ENCODE measurements around the gene SHANK2. TPM values are rescaled to one million over a fixed set of nuclear protein-coding genes. Genes with fewer than 3 reads are reported as not detected.

SHANK2 gene
- total and polyA plus RNA-seq, 10 of the 15 experiments (the other 5 are each of a cell fraction or from before 2014, with no cell fraction given), result 0.01 to 0.31 (median 0.10) TPM; not detected in 5

GRCh38 chr11:71211631-71212030, 40.7 kb downstream of the SHANK2 start:
- intact Hi-C loops (cut with micrococcal nuclease; ENCODE audit: unreplicated experiment) (no loop called here), in situ Hi-C loops (cut with MboI) (no loop called here)
- H3K4me1 ChIP-seq (ENCODE audit: control insufficient read depth, insufficient read depth, low read length), result no peaks in the 10 kb centered on the region
- RAD21 ChIA-PET (ENCODE audit: unreplicated experiment), result no interaction called here
- no peak for FAIRE-seq
- no peaks in the 10 kb centered on the region for H3K79me2 ChIP-seq (ENCODE audit: control insufficient read depth, insufficient read depth, low read length)
- 2% methylated on average over 2 of the region's 2 CpGs for WGBS (ENCODE audit: insufficient coverage, insufficient replicate concordance, low lambda C conversion rate, missing lambda C conversion rate)
- no peak for DNase-seq (ENCODE audit: low read depth, low spot score)
- H3K27ac ChIP-seq (ENCODE audit: control insufficient read depth, insufficient read depth), result no peak overlapping the region
- TF ChIP-seq TAF1 (IDR thresholded peaks at IDR 0.05; ENCODE audit: borderline replicate concordance, low read depth, low read length) (no peak), IRF4 (IDR thresholded peaks at IDR 0.05; ENCODE audit: low read depth, low read length) (no peak), ZSCAN29 (IDR thresholded peaks at IDR 0.05) (no peak), MLLT1 (IDR thresholded peaks at IDR 0.05) (no peak), CBX5 (IDR thresholded peaks at IDR 0.05; ENCODE audit: low read depth) (no peak), CEBPZ (IDR thresholded peaks at IDR 0.05; ENCODE audit: low read depth, low read length) (no peak), HCFC1 (IDR thresholded peaks at IDR 0.05; ENCODE audit: low read length) (no peak), IRF5 (IDR thresholded peaks at IDR 0.05; ENCODE audit: borderline replicate concordance) (no peak)
- H3K4me3 ChIP-seq, result no peak overlapping the region
- H2AFZ ChIP-seq (ENCODE audit: control insufficient read depth, low read depth, low read length), result no peak overlapping the region
- no peaks in the 10 kb centered on the region for H4K20me1 ChIP-seq (ENCODE audit: control insufficient read depth, insufficient read depth)
- BruUV-seq (replicated peaks), result no TSS peak
- no peaks in the 10 kb centered on the region for H3K36me3 ChIP-seq (ENCODE audit: control insufficient read depth in 2 of 2, insufficient read depth in 2 of 2, low read length in 1 of 2)
- H3K9me3 ChIP-seq (replicated peaks; ENCODE audit: control insufficient read depth, insufficient read depth, low read length), result no peaks in the 10 kb centered on the region; the same call in 2 of the 3 replicates
- CTCF ChIA-PET, result no interaction called here
- H3K4me2 ChIP-seq (ENCODE audit: control insufficient read depth, insufficient read depth), result no peak overlapping the region
- H3K27me3 ChIP-seq (replicated peaks in 1 of 2; ENCODE audit: control insufficient read depth in 2 of 2, insufficient read depth in 2 of 2, low read length in 1 of 2), result no peaks in the 10 kb centered on the region
- no peak overlapping the region for H3K9ac ChIP-seq (ENCODE audit: control insufficient read depth, insufficient read depth, low read length)
- POLR2A ChIA-PET, result no interaction called here
- SMC1A ChIA-PET (ENCODE audit: uncharacterized antibody, unreplicated experiment), result no interaction called here
- no peak for ATAC-seq

Data from GM12878 (cell line).